Prostate gland (tissue), 2 donors: ENCODE data around the gene FSIP1.

Source experiments
- POLR2A ChIP-seq: fragments of 450-650 bp; IDR thresholded peaks from one replicate; pipeline ENCODE4 v1.6.1; 2016; ENCODE audit warnings: antibody characterized with exemption, mild to moderate bottlenecking
- TF ChIP-seq, protein P1 (sequence below), 4 experiments: fragments of 200-600 bp in 2 of 4; fragments of 450-650 bp in 2 of 4; sonication (generic) in 2 of 4; IDR thresholded peaks; 1 replicate in 3 of 4; 2 replicates in 1 of 4; pipeline ENCODE4 v1.5.1; 2016 to 2019; ENCODE audit warnings: antibody characterized with exemption in 4 of 4, mild to moderate bottlenecking in 2 of 4, moderate library complexity in 2 of 4

DNA sequence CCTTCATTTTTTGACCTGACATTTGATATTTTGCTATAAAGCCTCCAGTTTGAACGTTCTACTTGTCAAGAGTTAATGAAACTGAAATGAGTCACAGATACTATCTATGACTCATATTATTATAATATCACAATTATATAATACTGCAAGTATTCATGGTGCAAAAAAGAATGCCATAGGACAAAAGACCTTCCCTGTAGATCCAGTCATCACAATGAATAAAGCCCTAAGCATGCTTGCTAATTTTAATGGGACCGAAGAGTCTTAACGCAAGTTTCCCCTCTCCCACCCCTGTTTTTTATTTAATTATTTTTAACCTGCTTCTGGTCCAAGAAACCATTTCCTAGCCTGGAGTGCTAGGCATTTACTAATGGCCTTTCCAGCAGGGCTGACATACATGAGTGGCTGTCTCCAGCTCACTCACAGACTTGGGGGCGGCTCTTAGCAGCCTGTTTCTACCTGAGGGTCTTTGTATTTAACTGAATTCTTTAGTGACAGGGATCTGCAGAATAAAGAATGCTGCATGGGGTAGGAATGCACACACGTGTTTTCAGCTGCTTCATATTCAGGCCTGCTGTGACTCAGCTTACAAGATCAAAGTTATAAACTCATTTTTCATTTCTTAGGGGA, 140.5 kb downstream of the FSIP1 start:
- TF ChIP-seq, protein P1, sequence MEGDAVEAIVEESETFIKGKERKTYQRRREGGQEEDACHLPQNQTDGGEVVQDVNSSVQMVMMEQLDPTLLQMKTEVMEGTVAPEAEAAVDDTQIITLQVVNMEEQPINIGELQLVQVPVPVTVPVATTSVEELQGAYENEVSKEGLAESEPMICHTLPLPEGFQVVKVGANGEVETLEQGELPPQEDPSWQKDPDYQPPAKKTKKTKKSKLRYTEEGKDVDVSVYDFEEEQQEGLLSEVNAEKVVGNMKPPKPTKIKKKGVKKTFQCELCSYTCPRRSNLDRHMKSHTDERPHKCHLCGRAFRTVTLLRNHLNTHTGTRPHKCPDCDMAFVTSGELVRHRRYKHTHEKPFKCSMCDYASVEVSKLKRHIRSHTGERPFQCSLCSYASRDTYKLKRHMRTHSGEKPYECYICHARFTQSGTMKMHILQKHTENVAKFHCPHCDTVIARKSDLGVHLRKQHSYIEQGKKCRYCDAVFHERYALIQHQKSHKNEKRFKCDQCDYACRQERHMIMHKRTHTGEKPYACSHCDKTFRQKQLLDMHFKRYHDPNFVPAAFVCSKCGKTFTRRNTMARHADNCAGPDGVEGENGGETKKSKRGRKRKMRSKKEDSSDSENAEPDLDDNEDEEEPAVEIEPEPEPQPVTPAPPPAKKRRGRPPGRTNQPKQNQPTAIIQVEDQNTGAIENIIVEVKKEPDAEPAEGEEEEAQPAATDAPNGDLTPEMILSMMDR (IDR thresholded peaks at IDR 0.05) = no peak
- TF ChIP-seq POLR2A = no peak
